Measurements from ENCODE around the gene DLG1. TPM values are rescaled to one million over a fixed set of nuclear protein-coding genes. Genes with fewer than 3 reads are reported as not detected.
A peak's percentile ranks its signal among the peaks of the same experiment; 100 is the strongest.

DLG1 gene
- total RNA-seq, 1 donor from 2014 or later, result 60.1 TPM

DNA sequence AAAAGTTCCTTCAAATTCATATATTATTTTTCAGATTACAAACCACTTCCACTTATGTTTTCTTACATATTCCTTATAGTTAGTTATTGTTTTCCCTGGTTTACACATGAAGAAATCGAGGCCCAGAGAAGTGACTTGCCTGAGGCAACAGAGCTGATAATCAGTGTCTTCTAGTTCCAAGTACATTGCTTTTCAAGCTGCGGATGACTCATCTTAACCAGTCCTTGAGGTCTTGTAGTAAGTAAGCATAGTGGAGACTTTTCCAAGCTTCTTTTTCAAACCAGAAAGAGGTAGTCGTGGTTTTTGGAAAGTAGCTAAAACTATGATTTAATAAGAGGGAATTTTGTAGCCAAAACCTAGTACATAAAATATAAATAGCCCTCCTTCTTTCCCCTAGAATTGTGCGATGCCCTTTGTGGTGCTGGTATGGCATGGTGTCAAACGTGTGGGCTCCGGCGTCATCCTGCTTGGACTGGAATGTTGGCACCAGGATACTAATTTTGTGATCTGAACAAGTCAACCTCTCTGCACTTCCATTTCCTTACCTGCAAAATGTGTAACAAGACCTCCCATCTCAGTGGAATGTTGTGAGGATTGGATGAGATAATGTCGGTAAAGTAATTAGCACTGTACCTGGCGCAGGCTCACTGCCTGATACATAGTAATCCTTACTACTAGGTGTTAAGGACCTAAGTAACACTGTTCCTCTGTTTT is 19.0 kb upstream of the DLG1 start:
- H3K27ac ChIP-seq (replicated peaks), result no peak overlapping the region
- intact Hi-C loops (cut with micrococcal nuclease), result no loop called here
- no peak for DNase-seq
- peaks cover 4% of the 10 kb centered on the region for H3K9me3 ChIP-seq (replicated peaks)
- H3K4me3 ChIP-seq, result no peak overlapping the region
- H3K36me3 ChIP-seq, result no peaks in the 10 kb centered on the region
- TF ChIP-seq, protein P1, sequence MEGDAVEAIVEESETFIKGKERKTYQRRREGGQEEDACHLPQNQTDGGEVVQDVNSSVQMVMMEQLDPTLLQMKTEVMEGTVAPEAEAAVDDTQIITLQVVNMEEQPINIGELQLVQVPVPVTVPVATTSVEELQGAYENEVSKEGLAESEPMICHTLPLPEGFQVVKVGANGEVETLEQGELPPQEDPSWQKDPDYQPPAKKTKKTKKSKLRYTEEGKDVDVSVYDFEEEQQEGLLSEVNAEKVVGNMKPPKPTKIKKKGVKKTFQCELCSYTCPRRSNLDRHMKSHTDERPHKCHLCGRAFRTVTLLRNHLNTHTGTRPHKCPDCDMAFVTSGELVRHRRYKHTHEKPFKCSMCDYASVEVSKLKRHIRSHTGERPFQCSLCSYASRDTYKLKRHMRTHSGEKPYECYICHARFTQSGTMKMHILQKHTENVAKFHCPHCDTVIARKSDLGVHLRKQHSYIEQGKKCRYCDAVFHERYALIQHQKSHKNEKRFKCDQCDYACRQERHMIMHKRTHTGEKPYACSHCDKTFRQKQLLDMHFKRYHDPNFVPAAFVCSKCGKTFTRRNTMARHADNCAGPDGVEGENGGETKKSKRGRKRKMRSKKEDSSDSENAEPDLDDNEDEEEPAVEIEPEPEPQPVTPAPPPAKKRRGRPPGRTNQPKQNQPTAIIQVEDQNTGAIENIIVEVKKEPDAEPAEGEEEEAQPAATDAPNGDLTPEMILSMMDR (IDR thresholded peaks at IDR 0.05; ENCODE audit: borderline replicate concordance), result no peak
- no peaks in the 10 kb centered on the region for H3K27me3 ChIP-seq (ENCODE audit: low read depth)
- peaks cover 11% of the 10 kb centered on the region for H3K4me1 ChIP-seq

DNA sequence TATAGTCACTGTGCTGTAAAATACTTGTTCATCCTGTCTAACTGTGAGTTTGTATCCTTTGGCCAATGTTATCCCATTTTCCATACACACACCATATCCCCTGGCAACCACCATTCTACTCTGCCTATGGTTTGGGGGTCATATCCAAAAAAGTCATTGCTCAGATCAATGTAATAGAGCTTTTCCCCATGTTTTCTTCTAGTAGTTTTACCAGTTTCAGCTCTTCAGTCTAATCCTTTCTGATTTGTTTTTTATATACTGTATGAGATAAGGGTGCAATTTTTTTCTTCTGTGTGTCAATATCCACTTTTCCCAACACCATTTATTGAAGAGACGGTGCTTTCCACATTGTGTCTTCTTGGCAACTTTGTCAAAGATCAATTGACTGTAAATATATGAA is 14.0 kb upstream of the DLG1 start:
- TF ChIP-seq, protein P1 (IDR thresholded peaks at IDR 0.05; ENCODE audit: borderline replicate concordance), result no peak
- no peak for DNase-seq
- Histone ChIP-seq H3K4me3 (no peak overlapping the region), H3K27ac (replicated peaks) (no peak overlapping the region), H3K36me3 (no peaks in the 10 kb centered on the region), H3K4me1 (peaks cover 32% of the 10 kb centered on the region), H3K27me3 (ENCODE audit: low read depth) (no peaks in the 10 kb centered on the region), H3K9me3 (replicated peaks) (no peaks in the 10 kb centered on the region)
- intact Hi-C loops (cut with micrococcal nuclease), result no loop called here

DNA sequence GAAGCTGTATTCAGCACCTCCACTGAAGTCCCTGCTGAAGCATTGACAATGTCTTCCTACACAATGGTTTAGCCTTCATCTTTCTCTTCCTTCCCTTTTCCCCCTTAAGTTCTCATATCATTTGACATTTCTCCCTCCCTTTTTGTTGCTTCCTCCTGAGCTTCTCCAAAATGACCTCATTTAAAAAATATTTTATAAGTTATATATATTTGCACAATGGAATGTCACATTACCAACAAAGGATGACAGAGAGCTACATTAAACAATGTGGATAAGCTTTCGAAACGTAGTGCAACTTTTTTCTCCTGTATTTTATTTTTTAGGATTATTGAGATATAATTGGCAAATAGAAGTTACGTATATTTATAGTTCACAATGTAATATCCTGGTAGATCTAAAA is 13.2 kb upstream of the DLG1 start:
- Histone ChIP-seq H3K4me1 (peaks cover 26% of the 10 kb centered on the region), H3K9me3 (replicated peaks) (no peaks in the 10 kb centered on the region), H3K36me3 (no peaks in the 10 kb centered on the region), H3K27me3 (ENCODE audit: low read depth) (no peaks in the 10 kb centered on the region), H3K27ac (replicated peaks) (no peak overlapping the region), H3K4me3 (no peak overlapping the region)
- intact Hi-C loops (cut with micrococcal nuclease), result no loop called here
- TF ChIP-seq, protein P1 (IDR thresholded peaks at IDR 0.05; ENCODE audit: borderline replicate concordance), result no peak
- no peak for DNase-seq

GRCh38 chr3:197309528-197310361 is 11.3 kb upstream of the DLG1 start:
- TF ChIP-seq, protein P1 (IDR thresholded peaks at IDR 0.05; ENCODE audit: borderline replicate concordance), result no peak
- Histone ChIP-seq H3K4me3 (no peak overlapping the region), H3K27ac (replicated peaks) (peak overlapping the region; percentile 50), H3K36me3 (no peaks in the 10 kb centered on the region), H3K4me1 (peaks cover 26% of the 10 kb centered on the region), H3K27me3 (ENCODE audit: low read depth) (no peaks in the 10 kb centered on the region), H3K9me3 (replicated peaks) (no peaks in the 10 kb centered on the region)
- no peak for DNase-seq
- intact Hi-C loops (cut with micrococcal nuclease), result no loop called here

GRCh38 chr3:197308591-197308990 is 10.2 kb upstream of the DLG1 start:
- TF ChIP-seq, protein P1 (IDR thresholded peaks at IDR 0.05; ENCODE audit: borderline replicate concordance), result no peak
- Histone ChIP-seq H3K4me1 (peaks cover 26% of the 10 kb centered on the region), H3K4me3 (no peak overlapping the region), H3K27ac (replicated peaks) (peak overlapping the region; percentile 4), H3K36me3 (no peaks in the 10 kb centered on the region), H3K27me3 (ENCODE audit: low read depth) (no peaks in the 10 kb centered on the region), H3K9me3 (replicated peaks) (no peaks in the 10 kb centered on the region)
- DNase-seq, result no peak
- intact Hi-C loops (cut with micrococcal nuclease), result no loop called here

Data from left ventricle myocardium inferior (tissue), 1 donor.